CD4-positive, alpha-beta memory T cell (primary cell): Measurements from ENCODE around the gene RAP1GAP. TPM values are rescaled to one million over a fixed set of nuclear protein-coding genes. Genes with fewer than 3 reads are reported as not detected.

Experiments
- CTCF ChIA-PET: fragments of 350-600 bp; sonication (Branson Sonifier 250); formaldehyde crosslinking; loops from one replicate; lab custom pipeline; 2021; ENCODE audit warnings: inconsistent platforms; ENCODE audit not compliant: partially characterized antibody; lab: Charles Lee
- POLR2A ChIA-PET: fragments of 350-600 bp; sonication (Branson Sonifier 250); formaldehyde crosslinking; loops from one replicate; lab custom pipeline; 2021; ENCODE audit not compliant: partially characterized antibody; lab: Charles Lee
- DNase-seq, 5 donors: peaks; one replicate each; pipeline versions ENCODE4 v3.0.0 to v3.0.0-alpha.2; 2020 to 2022; ENCODE audit warnings: mixed read lengths in 1 of 5
- H3K27ac ChIP-seq: one replicate; pipeline ENCODE4 v1.7.0; 2013; ENCODE audit warnings: low read depth, low read length
- H3K27me3 ChIP-seq: 2 replicates; pipeline ENCODE4 v1.7.0; 2013; ENCODE audit warnings: mild to moderate bottlenecking, low read length, moderate library complexity; ENCODE audit not compliant: insufficient read depth
- H3K36me3 ChIP-seq: 2 replicates; pipeline ENCODE4 v1.7.0; 2013; ENCODE audit warnings: mild to moderate bottlenecking, low read length, moderate library complexity; ENCODE audit not compliant: insufficient read depth
- H3K4me1 ChIP-seq: 2 replicates; pipeline ENCODE4 v1.7.0; 2013; ENCODE audit warnings: mild to moderate bottlenecking, low read length, moderate library complexity; ENCODE audit not compliant: insufficient read depth
- H3K4me3 ChIP-seq, 2 donors: one replicate each; pipeline ENCODE4 v1.7.0; 2013; ENCODE audit warnings: low read length in 2 of 2, mild to moderate bottlenecking in 1 of 2
- H3K9me3 ChIP-seq, 2 donors: one replicate each; pipeline ENCODE4 v1.7.0; 2013; ENCODE audit warnings: low read length in 2 of 2, control low read depth in 1 of 2; ENCODE audit not compliant: control insufficient read depth in 1 of 2
- H3K27ac Mint-ChIP-seq, 7 donors: one replicate each; pipeline ENCODE4 v1.8.0; 2020 to 2021; ENCODE audit warnings: mixed read lengths in 7 of 7, mild to moderate bottlenecking in 6 of 7, inconsistent platforms in 3 of 7, moderate library complexity in 3 of 7
- H3K27me3 Mint-ChIP-seq, 2 donors: one replicate each; pipeline ENCODE4 v1.8.0; 2020 to 2021; ENCODE audit warnings: mixed read lengths in 2 of 2
- H3K36me3 Mint-ChIP-seq, 2 donors: one replicate each; pipeline ENCODE4 v1.8.0; 2020 to 2021; ENCODE audit warnings: mixed read lengths in 2 of 2, inconsistent platforms in 1 of 2, mild to moderate bottlenecking in 1 of 2
- H3K4me1 Mint-ChIP-seq, 4 donors: one replicate each; pipeline ENCODE4 v1.8.0; 2020 to 2021; ENCODE audit warnings: mixed read lengths in 4 of 4, mild to moderate bottlenecking in 1 of 4
- H3K4me3 Mint-ChIP-seq, 8 donors: one replicate each; pipeline ENCODE4 v1.8.0; 2020 to 2021; ENCODE audit warnings: mixed read lengths in 8 of 8, mild to moderate bottlenecking in 7 of 8, moderate library complexity in 6 of 8, inconsistent platforms in 3 of 8
- H3K9me3 Mint-ChIP-seq, 8 donors: one replicate each; pipeline ENCODE4 v1.8.0; 2020 to 2021; ENCODE audit warnings: mixed read lengths in 8 of 8, mild to moderate bottlenecking in 5 of 8, inconsistent platforms in 3 of 8, moderate library complexity in 1 of 8
- intact Hi-C: fragments of 100-400 bp; cut with micrococcal nuclease; formaldehyde crosslinking; loops from one replicate; pipeline ENCODE4 v1.15.1; 2023
- polyA plus RNA-seq, 2 donors: library from polyadenylated mRNA; unstranded; fragments of 300-500 nt; fragmentation: Illumina TruSeq; gene quantifications; one replicate each; pipeline ENCODE4 v1.2.3, GENCODE V29; 2021
- total RNA-seq, 2 experiments: library from RNA; stranded (reverse); gene quantifications; one replicate each; pipeline ENCODE4 v1.2.3, GENCODE V29; 2021

The RAP1GAP gene
- total and polyA plus RNA-seq, 4 experiments from 2014 or later, result 0.23 to 0.72 TPM; not detected in 2

DNA sequence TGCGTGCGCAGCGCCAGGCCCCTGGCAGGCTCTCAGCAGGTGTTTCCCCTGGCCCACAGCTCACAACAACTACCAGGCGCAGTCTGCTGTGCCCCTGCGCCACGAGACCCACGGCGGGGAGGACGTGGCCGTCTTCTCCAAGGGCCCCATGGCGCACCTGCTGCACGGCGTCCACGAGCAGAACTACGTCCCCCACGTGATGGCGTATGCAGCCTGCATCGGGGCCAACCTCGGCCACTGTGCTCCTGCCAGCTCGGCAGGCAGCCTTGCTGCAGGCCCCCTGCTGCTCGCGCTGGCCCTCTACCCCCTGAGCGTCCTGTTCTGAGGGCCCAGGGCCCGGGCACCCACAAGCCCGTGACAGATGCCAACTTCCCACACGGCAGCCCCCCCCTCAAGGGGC is 91.8 kb downstream of the RAP1GAP start:
- Histone ChIP-seq H3K27ac (no peak overlapping the region), H3K27me3 (no peaks in the 10 kb centered on the region), H3K4me1 (no peaks in the 10 kb centered on the region), H3K9me3 (no peaks in the 10 kb centered on the region), H3K4me3 (no peak overlapping the region), H3K36me3 (no peaks in the 10 kb centered on the region)
- H3K4me1 Mint-ChIP-seq, result no peaks in the 10 kb centered on the region
- H3K9me3 Mint-ChIP-seq, result no peaks in the 10 kb centered on the region
- H3K27ac Mint-ChIP-seq, result no peak overlapping the region
- peaks cover 2 to 10% of the 10 kb centered on the region in 2 donors for H3K27me3 Mint-ChIP-seq
- POLR2A ChIA-PET, result no interaction called here
- CTCF ChIA-PET, result no interaction called here
- H3K36me3 Mint-ChIP-seq, result no peaks in the 10 kb centered on the region
- H3K4me3 Mint-ChIP-seq, result no peak overlapping the region
- DNase-seq, result no peak
- intact Hi-C loops, result no loop called here

DNA sequence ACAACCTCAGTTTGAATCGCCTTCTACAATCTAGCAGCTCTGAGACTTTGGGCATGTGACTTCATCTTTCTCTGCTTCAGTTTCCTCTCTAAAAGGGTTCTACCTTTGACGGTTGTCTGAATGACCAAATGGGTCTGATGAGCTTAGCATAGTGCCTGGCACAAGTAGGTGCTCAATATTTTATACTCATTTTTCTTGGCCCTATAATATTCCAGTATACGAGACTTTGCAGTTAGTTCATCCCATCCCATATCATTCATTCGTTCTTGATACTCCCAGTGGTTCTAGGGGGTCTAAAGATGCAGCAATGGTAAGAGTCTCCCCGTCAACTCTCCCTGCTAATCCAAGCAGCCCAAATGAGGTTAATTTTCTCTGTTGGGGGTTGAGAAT is 92.4 kb downstream of the RAP1GAP start:
- H3K9me3 Mint-ChIP-seq, result no peaks in the 10 kb centered on the region
- CTCF ChIA-PET, result no interaction called here

DNA sequence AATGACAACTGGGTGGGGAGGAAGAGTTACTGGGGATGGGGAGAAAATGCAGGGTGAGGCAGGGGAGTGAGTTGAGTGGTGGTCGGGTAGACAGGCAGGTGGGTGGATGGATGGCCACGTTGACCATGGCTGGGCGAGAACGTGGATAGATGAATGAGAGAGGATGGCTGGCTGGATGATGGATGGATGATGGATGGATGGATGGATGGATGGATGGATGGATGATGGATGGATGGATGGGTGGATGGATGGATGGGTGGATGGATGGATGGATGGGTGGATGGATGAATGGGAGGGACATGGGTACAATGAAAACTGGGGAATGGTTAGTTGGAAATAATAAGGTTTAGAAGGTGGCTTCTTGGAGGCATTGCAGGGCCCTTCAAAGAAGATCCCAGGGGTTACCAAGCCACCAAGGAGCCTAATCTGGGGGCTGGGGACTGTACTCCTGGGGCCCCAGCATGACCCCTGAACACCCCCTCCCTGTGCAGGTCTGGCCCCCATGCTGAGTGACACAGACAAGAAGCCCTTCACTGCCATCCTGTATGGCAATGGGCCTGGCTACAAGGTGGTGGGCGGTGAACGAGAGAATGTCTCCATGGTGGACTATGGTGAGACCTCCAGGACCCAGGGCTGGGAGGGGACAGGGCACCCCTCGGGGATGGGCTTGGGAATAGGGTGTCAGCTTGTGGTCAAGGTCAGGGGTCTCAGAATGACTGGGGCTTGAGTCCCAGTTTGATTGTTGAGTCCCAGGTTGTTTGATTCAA is 92.9 kb downstream of the RAP1GAP start:
- Histone ChIP-seq H3K27ac (no peak overlapping the region), H3K4me3 (no peak overlapping the region), H3K36me3 (no peaks in the 10 kb centered on the region), H3K9me3 (no peaks in the 10 kb centered on the region), H3K4me1 (no peaks in the 10 kb centered on the region), H3K27me3 (no peaks in the 10 kb centered on the region)
- Mint-ChIP-seq H3K27me3 (peaks cover 2 to 9% of the 10 kb centered on the region in 2 donors), H3K9me3 (no peaks in the 10 kb centered on the region), H3K4me1 (no peaks in the 10 kb centered on the region), H3K36me3 (no peaks in the 10 kb centered on the region), H3K4me3 (no peak overlapping the region), H3K27ac (peak overlapping the region in 1 of 7 donors; percentile 29)
- intact Hi-C loops, result no loop called here
- POLR2A ChIA-PET, result no interaction called here
- no peak for DNase-seq
- CTCF ChIA-PET, result no interaction called here

More for the DNA sequence above, 92.4 kb downstream of the RAP1GAP start:
- H3K4me3 Mint-ChIP-seq, result no peak overlapping the region
- POLR2A ChIA-PET, result no interaction called here
- no peaks in the 10 kb centered on the region for H3K4me1 ChIP-seq
- intact Hi-C loops, result no loop called here
- H3K27me3 Mint-ChIP-seq, result peaks cover 2 to 12% of the 10 kb centered on the region in 2 donors
- H3K4me1 Mint-ChIP-seq, result no peaks in the 10 kb centered on the region
- no peaks in the 10 kb centered on the region for H3K36me3 Mint-ChIP-seq
- H3K27ac Mint-ChIP-seq, result no peak overlapping the region
- DNase-seq, result no peak
- no peaks in the 10 kb centered on the region for H3K27me3 ChIP-seq
- no peaks in the 10 kb centered on the region for H3K9me3 ChIP-seq
- no peaks in the 10 kb centered on the region for H3K36me3 ChIP-seq
- no peak overlapping the region for H3K27ac ChIP-seq
- H3K4me3 ChIP-seq, result no peak overlapping the region

DNA sequence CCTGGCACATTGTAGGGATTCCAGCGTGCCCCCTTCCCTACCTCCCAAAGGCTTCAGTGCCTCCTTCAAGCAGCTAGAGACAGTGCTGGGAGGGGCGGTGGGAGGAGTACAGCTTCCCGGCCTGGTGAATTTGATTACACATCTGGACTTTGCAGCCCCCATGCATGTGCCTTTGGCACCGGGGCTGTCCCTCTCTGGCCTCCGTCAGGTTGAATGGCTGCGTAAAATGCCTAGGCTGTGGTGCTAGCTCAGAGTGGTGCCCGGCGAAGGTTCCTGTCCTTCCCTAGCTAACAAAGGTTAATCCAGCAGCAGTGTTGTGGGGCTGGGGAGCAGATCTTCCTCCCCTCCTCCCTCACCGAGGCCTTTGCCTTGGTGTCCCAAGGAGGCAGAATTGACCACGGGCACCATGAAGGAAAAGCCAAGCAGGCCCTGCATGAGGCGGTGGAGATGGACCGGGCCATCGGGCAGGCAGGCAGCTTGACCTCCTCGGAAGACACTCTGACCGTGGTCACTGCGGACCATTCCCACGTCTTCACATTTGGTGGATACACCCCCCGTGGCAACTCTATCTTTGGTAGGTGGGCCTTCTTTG is 93.7 kb downstream of the RAP1GAP start:
- H3K27me3 ChIP-seq, result no peaks in the 10 kb centered on the region
- H3K36me3 ChIP-seq, result no peaks in the 10 kb centered on the region
- Mint-ChIP-seq H3K4me1 (no peaks in the 10 kb centered on the region), H3K4me3 (no peak overlapping the region), H3K9me3 (no peaks in the 10 kb centered on the region), H3K27me3 (peaks cover 2 to 9% of the 10 kb centered on the region in 2 donors), H3K36me3 (no peaks in the 10 kb centered on the region), H3K27ac (no peak overlapping the region)
- H3K4me3 ChIP-seq, result no peak overlapping the region
- no peak for DNase-seq
- no peaks in the 10 kb centered on the region for H3K4me1 ChIP-seq
- ChIA-PET POLR2A (no interaction called here), CTCF (no interaction called here)
- no peaks in the 10 kb centered on the region for H3K9me3 ChIP-seq
- H3K27ac ChIP-seq, result no peak overlapping the region
- intact Hi-C loops, result no loop called here

DNA sequence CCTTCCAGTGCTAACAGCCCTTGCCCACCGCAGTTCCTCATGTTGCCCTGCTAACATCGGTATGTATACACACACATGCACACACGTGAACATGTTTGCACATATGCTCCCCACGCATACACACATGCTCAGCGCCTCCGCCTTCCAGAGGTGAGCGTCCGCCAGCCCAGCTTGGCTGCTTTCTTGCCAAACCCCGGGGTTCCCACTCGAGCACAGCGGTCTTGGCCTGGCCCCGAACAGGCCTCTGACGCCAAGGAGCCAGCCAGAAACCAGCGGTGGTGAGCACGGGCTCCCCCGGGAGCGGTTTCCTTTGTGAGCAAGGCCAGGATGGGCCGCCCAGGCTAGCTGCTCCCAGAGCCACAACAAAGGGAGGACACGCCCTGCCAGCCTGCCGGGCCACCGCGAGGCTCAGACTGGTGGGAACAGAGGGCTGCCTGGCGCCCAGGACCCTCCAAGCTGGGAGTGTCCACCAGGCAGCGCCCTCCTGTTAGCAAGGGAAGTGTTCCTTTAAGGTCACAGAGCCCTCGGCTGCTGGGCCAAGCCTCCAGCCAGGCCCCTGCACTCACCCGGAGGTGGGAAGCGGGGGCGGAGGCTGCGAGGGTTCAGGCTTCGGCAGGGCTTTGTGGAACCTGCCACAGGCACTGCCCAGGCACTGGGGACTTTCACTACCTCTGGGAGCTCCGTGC is 94.5 kb downstream of the RAP1GAP start:
- Mint-ChIP-seq H3K27me3 (peaks cover 2 to 9% of the 10 kb centered on the region in 2 donors), H3K36me3 (no peaks in the 10 kb centered on the region), H3K27ac (no peak overlapping the region), H3K9me3 (no peaks in the 10 kb centered on the region), H3K4me3 (no peak overlapping the region), H3K4me1 (no peaks in the 10 kb centered on the region)
- Histone ChIP-seq H3K9me3 (no peaks in the 10 kb centered on the region), H3K27ac (no peak overlapping the region), H3K4me1 (no peaks in the 10 kb centered on the region), H3K4me3 (no peak overlapping the region), H3K27me3 (no peaks in the 10 kb centered on the region), H3K36me3 (no peaks in the 10 kb centered on the region)
- intact Hi-C loops, result no loop called here
- ChIA-PET POLR2A (no interaction called here), CTCF (no interaction called here)
- DNase-seq, result no peak

GRCh38 chr1:21573971-21574465 is 95.1 kb downstream of the RAP1GAP start:
- intact Hi-C loops, result no loop called here
- no peaks in the 10 kb centered on the region for H3K4me1 Mint-ChIP-seq

DNA sequence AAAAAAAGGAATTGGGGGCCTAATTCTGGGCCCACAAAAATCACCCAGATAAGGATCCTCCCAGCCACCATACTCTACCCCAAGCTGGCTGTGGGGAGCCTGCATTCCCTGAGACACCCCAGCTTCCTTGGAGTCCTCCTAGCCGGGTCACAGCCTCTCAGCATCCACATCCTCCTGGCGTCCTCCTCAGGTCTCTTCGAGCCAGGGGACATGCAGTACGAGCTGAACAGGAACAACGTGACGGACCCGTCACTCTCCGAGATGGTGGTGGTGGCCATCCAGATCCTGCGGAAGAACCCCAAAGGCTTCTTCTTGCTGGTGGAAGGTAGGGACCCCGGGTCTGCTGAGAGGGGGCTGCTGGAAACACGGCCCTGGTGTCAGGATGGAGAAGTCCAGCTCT is 95.7 kb downstream of the RAP1GAP start:
- no peaks in the 10 kb centered on the region for H3K36me3 ChIP-seq
- H3K9me3 ChIP-seq, result no peaks in the 10 kb centered on the region
- H3K4me3 ChIP-seq, result no peak overlapping the region
- Mint-ChIP-seq H3K27me3 (peaks cover 2 to 10% of the 10 kb centered on the region in 2 donors), H3K4me1 (no peaks in the 10 kb centered on the region), H3K27ac (no peak overlapping the region), H3K4me3 (no peak overlapping the region), H3K36me3 (no peaks in the 10 kb centered on the region), H3K9me3 (no peaks in the 10 kb centered on the region)
- H3K27ac ChIP-seq, result no peak overlapping the region
- ChIA-PET POLR2A (no interaction called here), CTCF (no interaction called here)
- no peak for DNase-seq
- no peaks in the 10 kb centered on the region for H3K4me1 ChIP-seq
- intact Hi-C loops, result no loop called here
- no peaks in the 10 kb centered on the region for H3K27me3 ChIP-seq

More at GRCh38 chr1:21573971-21574465, 95.1 kb downstream of the RAP1GAP start:
- no peak for DNase-seq
- CTCF ChIA-PET, result no interaction called here
- no peak overlapping the region for H3K27ac ChIP-seq
- no peaks in the 10 kb centered on the region for H3K27me3 ChIP-seq
- no peaks in the 10 kb centered on the region for H3K9me3 ChIP-seq
- H3K36me3 ChIP-seq, result no peaks in the 10 kb centered on the region
- Mint-ChIP-seq H3K4me3 (no peak overlapping the region), H3K9me3 (no peaks in the 10 kb centered on the region), H3K36me3 (no peaks in the 10 kb centered on the region), H3K27ac (peak overlapping the region in 1 of 7 donors; percentile 15), H3K27me3 (peaks cover 2 to 9% of the 10 kb centered on the region in 2 donors)
- H3K4me1 ChIP-seq, result no peaks in the 10 kb centered on the region
- POLR2A ChIA-PET, result no interaction called here
- H3K4me3 ChIP-seq, result no peak overlapping the region
